ENCODE measurements around the gene TXLNB.

The TXLNB gene

GRCh38 chr6:139250296-139251044 is 41.3 kb downstream of the TXLNB start:
- peak; percentile 68 for TF ChIP-seq CTCF (IDR thresholded peaks at IDR 0.05)

GRCh38 chr6:139249395-139249794 is 42.4 kb downstream of the TXLNB start:
- no peak for TF ChIP-seq CTCF (IDR thresholded peaks at IDR 0.05)

- TF ChIP-seq CTCF (IDR thresholded peaks at IDR 0.05), result no peak
Measured at GRCh38 chr6:139248911-139249310, 42.9 kb downstream of the TXLNB start.

- TF ChIP-seq CTCF (IDR thresholded peaks at IDR 0.05), result no peak
Measured at GRCh38 chr6:139247618-139248017, 44.2 kb downstream of the TXLNB start.

GRCh38 chr6:139243536-139243935 is 48.3 kb downstream of the TXLNB start:
- no peak for TF ChIP-seq CTCF (IDR thresholded peaks at IDR 0.05)

- no peak for TF ChIP-seq CTCF (IDR thresholded peaks at IDR 0.05)
Measured at GRCh38 chr6:139242457-139243240, 49.1 kb downstream of the TXLNB start.

GRCh38 chr6:139240161-139241010 is 51.4 kb downstream of the TXLNB start:
- TF ChIP-seq CTCF (IDR thresholded peaks at IDR 0.05), result no peak
